ENCODE measurements around the gene FOXF1.

DNA sequence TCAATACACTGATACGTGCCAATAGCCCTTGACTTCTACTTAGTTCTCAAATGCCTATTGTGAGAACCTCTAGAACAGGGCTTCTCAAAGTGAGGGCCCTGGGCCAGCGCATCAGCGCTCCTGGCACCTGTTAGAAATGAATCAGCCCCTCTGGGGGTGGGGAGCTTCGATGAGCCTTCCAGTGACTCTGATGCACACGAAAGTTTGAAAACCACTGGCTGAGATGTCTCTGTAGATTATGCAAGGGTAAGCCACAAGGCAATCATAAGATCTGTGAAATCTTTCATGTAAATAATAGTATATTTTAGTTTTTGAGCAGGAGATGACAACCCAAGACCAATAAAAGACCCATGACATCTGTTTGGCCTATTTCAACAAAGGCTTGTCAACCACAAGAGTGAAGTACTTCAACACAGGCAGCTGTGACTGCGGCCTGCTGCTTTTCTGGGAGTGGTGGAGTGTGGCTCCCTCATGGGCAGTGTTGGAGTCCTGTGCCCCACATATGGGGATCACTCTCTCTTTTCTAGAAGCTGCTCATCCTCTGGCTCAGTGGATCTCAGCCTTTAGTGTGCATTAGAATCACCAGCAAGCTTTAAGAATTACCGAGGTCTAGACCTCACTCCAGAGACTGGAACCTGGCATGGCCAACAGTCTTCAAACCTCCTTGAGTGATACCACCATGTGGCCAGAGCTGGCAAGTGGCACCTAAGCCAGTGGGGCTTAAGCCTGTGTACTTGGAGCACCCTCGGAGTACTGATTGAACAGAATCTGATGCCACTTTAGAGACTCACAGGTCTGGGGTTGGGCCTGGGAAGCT, 39.0 kb downstream of the FOXF1 start:
- TF ChIP-seq, protein P1, sequence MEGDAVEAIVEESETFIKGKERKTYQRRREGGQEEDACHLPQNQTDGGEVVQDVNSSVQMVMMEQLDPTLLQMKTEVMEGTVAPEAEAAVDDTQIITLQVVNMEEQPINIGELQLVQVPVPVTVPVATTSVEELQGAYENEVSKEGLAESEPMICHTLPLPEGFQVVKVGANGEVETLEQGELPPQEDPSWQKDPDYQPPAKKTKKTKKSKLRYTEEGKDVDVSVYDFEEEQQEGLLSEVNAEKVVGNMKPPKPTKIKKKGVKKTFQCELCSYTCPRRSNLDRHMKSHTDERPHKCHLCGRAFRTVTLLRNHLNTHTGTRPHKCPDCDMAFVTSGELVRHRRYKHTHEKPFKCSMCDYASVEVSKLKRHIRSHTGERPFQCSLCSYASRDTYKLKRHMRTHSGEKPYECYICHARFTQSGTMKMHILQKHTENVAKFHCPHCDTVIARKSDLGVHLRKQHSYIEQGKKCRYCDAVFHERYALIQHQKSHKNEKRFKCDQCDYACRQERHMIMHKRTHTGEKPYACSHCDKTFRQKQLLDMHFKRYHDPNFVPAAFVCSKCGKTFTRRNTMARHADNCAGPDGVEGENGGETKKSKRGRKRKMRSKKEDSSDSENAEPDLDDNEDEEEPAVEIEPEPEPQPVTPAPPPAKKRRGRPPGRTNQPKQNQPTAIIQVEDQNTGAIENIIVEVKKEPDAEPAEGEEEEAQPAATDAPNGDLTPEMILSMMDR (IDR thresholded peaks at IDR 0.05) = no peak
- no peak for TF ChIP-seq POLR2A (IDR thresholded peaks at IDR 0.05)

All from uterus (tissue), 2 donors.